Left ventricle myocardium inferior (tissue), 1 donor: Measurements from ENCODE around the gene MBOAT1. TPM values are rescaled to one million over a fixed set of nuclear protein-coding genes. Genes with fewer than 3 reads are reported as not detected.

Experiments
- DNase-seq: peaks from one replicate; pipeline ENCODE4 v3.0.0-alpha.2; 2020
- H3K27ac ChIP-seq: fragments of 200-600 bp; replicated peaks from 2 replicates; pipeline ENCODE4 v1.8.0; 2021
- H3K27me3 ChIP-seq: fragments of 200-600 bp; 2 replicates; pipeline ENCODE4 v1.8.0; 2021; ENCODE audit warnings: low read depth
- H3K36me3 ChIP-seq: fragments of 200-600 bp; 2 replicates; pipeline ENCODE4 v1.8.0; 2021
- H3K4me1 ChIP-seq: fragments of 200-600 bp; 2 replicates; pipeline ENCODE4 v1.8.0; 2021
- H3K4me3 ChIP-seq: fragments of 200-600 bp; 2 replicates; pipeline ENCODE4 v1.8.0; 2021; ENCODE audit warnings: mild to moderate bottlenecking, moderate library complexity
- H3K9me3 ChIP-seq: fragments of 200-600 bp; replicated peaks from 2 replicates; pipeline ENCODE4 v1.8.0; 2021
- CTCF ChIP-seq: fragments of 200-600 bp; IDR thresholded peaks from 2 replicates; pipeline ENCODE4 v1.8.0; 2021; ENCODE audit warnings: antibody characterized with exemption, mild to moderate bottlenecking, borderline replicate concordance
- intact Hi-C: fragments of 100-400 bp; cut with micrococcal nuclease; formaldehyde crosslinking; loops from one replicate; pipeline ENCODE4 v1.11.0; 2022
- total RNA-seq: library from RNA; stranded (reverse); fragmentation: NEBNext Ultra II Directional; extraction: Animal tissue kit (Norgen Biotek cat#: 25700); gene quantifications from one replicate; pipeline ENCODE4 v1.2.1, GENCODE V29; 2021
- donor health status: DM: no; HTN: yes; CAD: no; lungs with severe emphysema.

The MBOAT1 gene
- total RNA-seq, 1 donor from 2014 or later: 5.6 TPM

GRCh38 chr6:20243288-20243687 is 31.0 kb upstream of the MBOAT1 start:
- no peaks in the 10 kb centered on the region for H3K27me3 ChIP-seq
- intact Hi-C loops: no loop called here
- no peaks in the 10 kb centered on the region for H3K9me3 ChIP-seq
- H3K4me3 ChIP-seq: no peak overlapping the region
- H3K36me3 ChIP-seq: no peaks in the 10 kb centered on the region
- TF ChIP-seq CTCF: no peak
- H3K4me1 ChIP-seq: no peaks in the 10 kb centered on the region
- no peak overlapping the region for H3K27ac ChIP-seq
- DNase-seq: no peak

GRCh38 chr6:20242397-20242796 is 30.1 kb upstream of the MBOAT1 start:
- Histone ChIP-seq H3K4me1 (no peaks in the 10 kb centered on the region), H3K27ac (no peak overlapping the region), H3K27me3 (no peaks in the 10 kb centered on the region), H3K9me3 (no peaks in the 10 kb centered on the region), H3K4me3 (no peak overlapping the region), H3K36me3 (no peaks in the 10 kb centered on the region)
- intact Hi-C loops: no loop called here
- TF ChIP-seq CTCF: no peak
- DNase-seq: no peak

- no peaks in the 10 kb centered on the region for H3K27me3 ChIP-seq
- intact Hi-C loops: no loop called here
- TF ChIP-seq CTCF: no peak
- no peak overlapping the region for H3K27ac ChIP-seq
- no peaks in the 10 kb centered on the region for H3K36me3 ChIP-seq
- no peak for DNase-seq
- no peak overlapping the region for H3K4me3 ChIP-seq
- no peaks in the 10 kb centered on the region for H3K4me1 ChIP-seq
- no peaks in the 10 kb centered on the region for H3K9me3 ChIP-seq
Measured at GRCh38 chr6:20241102-20241501, 28.8 kb upstream of the MBOAT1 start.

- Histone ChIP-seq H3K9me3 (no peaks in the 10 kb centered on the region), H3K27me3 (no peaks in the 10 kb centered on the region), H3K36me3 (no peaks in the 10 kb centered on the region), H3K27ac (no peak overlapping the region), H3K4me3 (no peak overlapping the region), H3K4me1 (no peaks in the 10 kb centered on the region)
- no peak for TF ChIP-seq CTCF
- intact Hi-C loops: no loop called here
- no peak for DNase-seq
Measured at GRCh38 chr6:20238688-20239587, 26.7 kb upstream of the MBOAT1 start.

- Histone ChIP-seq H3K9me3 (no peaks in the 10 kb centered on the region), H3K4me3 (no peak overlapping the region), H3K36me3 (no peaks in the 10 kb centered on the region), H3K27ac (no peak overlapping the region), H3K4me1 (no peaks in the 10 kb centered on the region), H3K27me3 (no peaks in the 10 kb centered on the region)
- intact Hi-C loops: no loop called here
- DNase-seq: no peak
- TF ChIP-seq CTCF: no peak
Measured at GRCh38 chr6:20237677-20238460, 25.6 kb upstream of the MBOAT1 start.
